ENCODE results near the gene RFT1. TPM values are rescaled to one million over a fixed set of nuclear protein-coding genes. Genes with fewer than 3 reads are reported as not detected.

Gene RFT1
- total RNA-seq, 1 donor from 2014 or later = 32.4 TPM

GRCh38 chr3:53114011-53114400, 16.2 kb downstream of the RFT1 start:
- H3K36me3 Mint-ChIP-seq (ENCODE audit: low read depth) = peaks cover 5% of the 10 kb centered on the region
- peak; percentile 89 for DNase-seq (ENCODE audit: low read depth, low spot score)
- no peaks in the 10 kb centered on the region for H3K9me3 Mint-ChIP-seq
- no peaks in the 10 kb centered on the region for H3K4me1 Mint-ChIP-seq
- peak; percentile 93 for TF ChIP-seq CTCF (conservative IDR thresholded peaks at IDR 0.05)
- no peaks in the 10 kb centered on the region for H3K27me3 Mint-ChIP-seq (ENCODE audit: low read depth)
- H3K27ac Mint-ChIP-seq (ENCODE audit: unreplicated experiment) = no peak overlapping the region
- H3K4me3 Mint-ChIP-seq = no peak overlapping the region

- Mint-ChIP-seq H3K4me3 (no peak overlapping the region), H3K4me1 (no peaks in the 10 kb centered on the region), H3K27ac (ENCODE audit: unreplicated experiment) (no peak overlapping the region), H3K9me3 (no peaks in the 10 kb centered on the region), H3K27me3 (ENCODE audit: low read depth) (no peaks in the 10 kb centered on the region), H3K36me3 (ENCODE audit: low read depth) (peaks cover 5% of the 10 kb centered on the region)
- no peak for TF ChIP-seq CTCF (conservative IDR thresholded peaks at IDR 0.05)
- DNase-seq (ENCODE audit: low read depth, low spot score) = no peak
These were observed 16.8 kb downstream of the RFT1 start for GRCh38 chr3:53113293-53114010.

- Mint-ChIP-seq H3K36me3 (ENCODE audit: low read depth) (no peaks in the 10 kb centered on the region), H3K4me1 (no peaks in the 10 kb centered on the region), H3K9me3 (no peaks in the 10 kb centered on the region), H3K4me3 (no peak overlapping the region), H3K27ac (ENCODE audit: unreplicated experiment) (peak overlapping the region; percentile 32), H3K27me3 (ENCODE audit: low read depth) (no peaks in the 10 kb centered on the region)
- no peak for TF ChIP-seq CTCF (conservative IDR thresholded peaks at IDR 0.05)
- no peak for DNase-seq (ENCODE audit: low read depth, low spot score)
These were observed 18.4 kb downstream of the RFT1 start for GRCh38 chr3:53111822-53112221.

GRCh38 chr3:53109891-53110771, 20.1 kb downstream of the RFT1 start:
- DNase-seq (ENCODE audit: low read depth, low spot score) = peak; percentile 42
- H3K4me3 Mint-ChIP-seq = no peak overlapping the region
- no peaks in the 10 kb centered on the region for H3K27me3 Mint-ChIP-seq (ENCODE audit: low read depth)
- H3K27ac Mint-ChIP-seq (ENCODE audit: unreplicated experiment) = no peak overlapping the region
- H3K4me1 Mint-ChIP-seq = no peaks in the 10 kb centered on the region
- TF ChIP-seq CTCF (conservative IDR thresholded peaks at IDR 0.05) = peak; percentile 58
- no peaks in the 10 kb centered on the region for H3K36me3 Mint-ChIP-seq (ENCODE audit: low read depth)
- no peaks in the 10 kb centered on the region for H3K9me3 Mint-ChIP-seq

DNA sequence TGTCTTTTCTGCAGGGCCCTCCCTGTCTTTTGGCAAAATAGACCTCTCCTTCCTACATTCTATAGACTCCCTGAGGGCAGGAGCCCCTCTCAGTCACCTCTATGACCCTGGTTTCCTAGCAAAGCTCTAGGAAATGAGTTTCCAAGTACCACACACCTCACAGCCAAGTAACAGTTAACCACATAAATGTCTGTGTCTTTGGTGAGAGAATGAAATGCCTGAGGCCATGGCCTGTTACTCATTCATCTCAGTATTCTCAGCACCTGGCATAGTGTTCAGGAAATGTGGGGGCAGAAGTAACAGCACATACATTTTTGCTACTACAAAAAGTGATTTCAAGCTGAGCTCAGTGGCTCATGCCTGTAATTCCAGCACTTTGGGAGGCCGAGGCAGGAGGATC, 21.0 kb downstream of the RFT1 start:
- no peaks in the 10 kb centered on the region for H3K27me3 Mint-ChIP-seq (ENCODE audit: low read depth)
- no peak for TF ChIP-seq CTCF (conservative IDR thresholded peaks at IDR 0.05)
- no peaks in the 10 kb centered on the region for H3K36me3 Mint-ChIP-seq (ENCODE audit: low read depth)
- DNase-seq (ENCODE audit: low read depth, low spot score) = no peak
- no peaks in the 10 kb centered on the region for H3K4me1 Mint-ChIP-seq
- H3K9me3 Mint-ChIP-seq = no peaks in the 10 kb centered on the region
- no peak overlapping the region for H3K27ac Mint-ChIP-seq (ENCODE audit: unreplicated experiment)
- no peak overlapping the region for H3K4me3 Mint-ChIP-seq

Measured in neural crest cell (in vitro differentiated cells).